ENCODE measurements around the gene FARP2.
A peak's percentile ranks its signal among the peaks of the same experiment; 100 is the strongest.

The FARP2 gene

GRCh38 chr2:241315093-241315878 lies 40.8 kb upstream of the FARP2 start, which contains the start of gene HDLBP:
Gene HDLBP, minus strand, starts transcription at chr2:241315672. Its CDS starts 48,803 bp downstream, at chr2:241266869.
- Histone ChIP-seq H3K4me1 (ENCODE audit: control insufficient read depth, insufficient read depth, low read length) (peaks cover 25% of the 10 kb centered on the region), H3K36me3 (ENCODE audit: control insufficient read depth in 2 of 2, insufficient read depth in 1 of 2, low read length in 2 of 2) (peaks cover 5 to 24% of the 10 kb centered on the region in 2 experiments; a peak in 2 of 3 replicates), H3K27ac (ENCODE audit: extremely low read depth, low read depth, low read length) (peak within 1 kb of the TSS; percentile 99), H3K4me3 (ENCODE audit: low read depth, low read length) (peak within 1 kb of the TSS; percentile 94), H3K9me3 (ENCODE audit: control insufficient read depth, insufficient read depth, low read depth, low read length) (no peaks in the 10 kb centered on the region)
- POLR2A ChIA-PET: interaction anchor here (0.6 to 3.2 kb wide), 17 partner anchors 9 to 774 kb away, joined by 3 to 21 read pairs (median 4); partner anchors contain the start of genes DTYMK, ING5 and PASK
- CTCF ChIA-PET: interaction anchor here (0.5 to 0.8 kb wide), 5 partner anchors 11 to 83 kb away, joined by 3 to 5 read pairs (median 4); no protein-coding TSS in a partner anchor
- TF ChIP-seq ZNF701 (tag by site-specific recombination; IDR thresholded peaks at IDR 0.05) (no peak), ZNF362 (tag by site-specific recombination; IDR thresholded peaks at IDR 0.05) (no peak), ZNF830 (tag by site-specific recombination; IDR thresholded peaks at IDR 0.05; ENCODE audit: low read depth) (no peak), ZNF548 (tag by site-specific recombination; IDR thresholded peaks at IDR 0.05) (no peak), ZNF48 (tag by site-specific recombination; IDR thresholded peaks at IDR 0.05) (no peak), ELK4 (IDR thresholded peaks at IDR 0.05; ENCODE audit: borderline replicate concordance, low read depth, low read length) (no peak), ZNF404 (tag by site-specific recombination; IDR thresholded peaks at IDR 0.05) (no peak), ZNF335 (tag by site-specific recombination; conservative IDR thresholded peaks at IDR 0.05) (0 out of 2 replicates have a peak, but pooled peaks have one; percentile 51), ZNF610 (tag by site-specific recombination; IDR thresholded peaks at IDR 0.05; ENCODE audit: borderline replicate concordance) (peak; percentile 75), ZNF449 (tag by site-specific recombination; IDR thresholded peaks at IDR 0.05) (0 out of 2 replicates have a peak, but pooled peaks have one; percentile 56), ZNF704 (tag by site-specific recombination; IDR thresholded peaks at IDR 0.05) (no peak), ZNF555 (tag by site-specific recombination; conservative IDR thresholded peaks at IDR 0.05) (no peak), ZNF416 (tag by site-specific recombination; IDR thresholded peaks at IDR 0.05) (no peak), ZNF146 (tag by site-specific recombination; IDR thresholded peaks at IDR 0.05) (0 out of 2 replicates have a peak, but pooled peaks have one; percentile 24), SCRT1 (tag by site-specific recombination; IDR thresholded peaks at IDR 0.05; ENCODE audit: borderline replicate concordance) (no peak), PRDM6 (tag by site-specific recombination; IDR thresholded peaks at IDR 0.05) (no peak), ZNF311 (tag by site-specific recombination; IDR thresholded peaks at IDR 0.05; ENCODE audit: borderline replicate concordance) (no peak), ZNF138 (tag by site-specific recombination; IDR thresholded peaks at IDR 0.05; ENCODE audit: borderline replicate concordance) (no peak), KLF16 (tag by site-specific recombination; IDR thresholded peaks at IDR 0.05) (peak; percentile 63; the same call in 1 of the 2 replicates), SP3 (tag by site-specific recombination; IDR thresholded peaks at IDR 0.05) (peak; percentile 91), ZNF654 (tag by site-specific recombination; IDR thresholded peaks at IDR 0.05; ENCODE audit: low read depth) (no peak), ZXDB (tag by site-specific recombination; IDR thresholded peaks at IDR 0.05) (peak; percentile 80), AEBP2 (tag by site-specific recombination; IDR thresholded peaks at IDR 0.05; ENCODE audit: borderline replicate concordance) (no peak), ZNF558 (tag by site-specific recombination; IDR thresholded peaks at IDR 0.05) (no peak), SETDB1 (IDR thresholded peaks at IDR 0.05; ENCODE audit: insufficient read length, low read length) (no peak), ZNF140 (tag by site-specific recombination; IDR thresholded peaks at IDR 0.05) (no peak), ZNF391 (tag by site-specific recombination; IDR thresholded peaks at IDR 0.05; ENCODE audit: borderline replicate concordance, low read depth) (peak; percentile 88), ZFP37 (tag by site-specific recombination; IDR thresholded peaks at IDR 0.05) (peak; percentile 85; the same call in 1 of the 2 replicates), ZNF560 (tag by site-specific recombination; IDR thresholded peaks at IDR 0.05; ENCODE audit: borderline replicate concordance) (no peak)

Data from HEK293 (cell line).